Stomach (tissue), 9 donors: ENCODE measurements around the gene GOLGA7B. TPM values are rescaled to one million over a fixed set of nuclear protein-coding genes. Genes with fewer than 3 reads are reported as not detected.
A peak's percentile ranks its signal among the peaks of the same experiment; 100 is the strongest.

Experiments
- DNase-seq, 2 donors: peaks; one replicate each; pipeline versions ENCODE4 v3.0.0 to v3.0.0-alpha.2; 2013 to 2019
- H3K27ac ChIP-seq, 5 donors: fragments of 200-600 bp in 4 of 5; sonication (generic) in 4 of 5; one replicate each; pipeline ENCODE4 v1.5.1; 2013 to 2019; ENCODE audit warnings: mild to moderate bottlenecking in 1 of 5, moderate library complexity in 1 of 5
- H3K27me3 ChIP-seq, 3 donors: fragments of 200-600 bp; sonication (generic); one replicate each; pipeline ENCODE4 v1.5.1; 2017 to 2019; ENCODE audit warnings: mixed run types in 1 of 3
- H3K36me3 ChIP-seq, 4 donors: fragments of 200-600 bp; sonication (generic); 1 replicate in 3 of 4; 2 replicates in 1 of 4; pipeline ENCODE4 v1.5.1; 2016 to 2019
- H3K4me1 ChIP-seq, 4 donors: fragments of 200-600 bp; sonication (generic); one replicate each; pipeline ENCODE4 v1.5.1; 2016 to 2019
- H3K4me3 ChIP-seq, 4 donors: fragments of 200-600 bp; sonication (generic) in 3 of 4; one replicate each; pipeline ENCODE4 v1.5.1; 2016 to 2019; ENCODE audit warnings: mild to moderate bottlenecking in 1 of 4
- H3K9me3 ChIP-seq, 4 donors: fragments of 200-600 bp; sonication (generic); one replicate each; pipeline ENCODE4 v1.5.1; 2016 to 2019
- EP300 ChIP-seq: sonication (generic); formaldehyde crosslinking; IDR thresholded peaks from one replicate; pipeline ENCODE4 v1.6.1; 2017; ENCODE audit warnings: antibody characterized with exemption
- POLR2A ChIP-seq, 4 donors: fragments of 450-650 bp; IDR thresholded peaks; one replicate each; pipeline ENCODE4 v1.6.1; 2016; ENCODE audit warnings: antibody characterized with exemption in 4 of 4, control low read depth in 2 of 4, mild to moderate bottlenecking in 1 of 4, moderate library complexity in 1 of 4
- POLR2AphosphoS5 ChIP-seq, 3 donors: sonication (generic); formaldehyde crosslinking; IDR thresholded peaks; one replicate each; pipeline ENCODE4 v1.6.1; 2016; ENCODE audit warnings: antibody characterized with exemption in 3 of 3
- WGBS, 5 donors: extraction: QIAGEN DNeasy Blood & Tissue Kit in 3 of 5; methylation state at CpG; one replicate each; pipeline versions ENCODE4 v1.1.5 to v1.1.7; 2013 to 2018; 5-methylcytosine and 5-hydroxymethylcytosine counted together
- intact Hi-C: fragments of 100-400 bp; cut with DNase I; formaldehyde crosslinking; loops from one replicate; pipeline ENCODE4 v1.15.1; 2023; ENCODE audit warnings: low total_unique reads
- polyA plus RNA-seq, 3 donors: library from polyadenylated mRNA; stranded (reverse); fragments of 200-250 nt; gene quantifications; one replicate each; pipeline ENCODE4 v1.2.3, GENCODE V29; 2013
- total RNA-seq, 5 donors: library from RNA; depleted of rRNA; stranded (reverse); fragments of >200 nt; gene quantifications; one replicate each; pipeline versions ENCODE4 v1.1.0 to v1.2.3, GENCODE V29; 2014 to 2016
- TF ChIP-seq, protein P1 (sequence below), 7 experiments: fragments of 450-650 bp in 4 of 7; fragments of 200-600 bp in 3 of 7; sonication (generic) in 3 of 7; IDR thresholded peaks; one replicate each; pipeline ENCODE4 v1.5.1; 2016 to 2019; ENCODE audit warnings: antibody characterized with exemption in 7 of 7, control low read depth in 2 of 7, mild to moderate bottlenecking in 1 of 7
- donor health status: healthy with polysubstance abuse.
- donor health status: Bipolar disorder and iron deficiency.
- donor health status: healthy.

GOLGA7B gene
- total and polyA plus RNA-seq, 8 donors = 0.31 to 2.8 (median 0.83) TPM

DNA sequence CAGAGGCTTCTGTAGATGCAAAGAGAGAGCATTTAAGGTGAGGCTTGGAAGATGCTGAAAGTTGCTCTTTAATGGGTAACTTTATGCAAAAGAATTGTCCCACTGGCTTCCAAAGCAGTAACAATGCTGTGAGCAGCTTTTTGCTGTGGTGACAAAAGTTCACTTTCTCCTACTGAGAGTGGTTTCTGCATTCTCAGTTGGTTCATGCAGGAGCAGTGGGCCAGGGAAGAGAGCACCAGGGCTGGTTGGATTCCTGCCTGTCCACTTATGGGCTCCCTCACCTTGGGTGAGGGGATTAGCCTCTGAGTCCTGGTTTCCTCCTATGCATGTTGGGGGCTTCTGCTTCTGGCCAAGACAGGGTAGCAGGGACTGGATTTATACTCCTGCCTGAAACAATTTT lies 31.1 kb upstream of the GOLGA7B start:
- H3K27me3 ChIP-seq = peaks cover 0 to 47% (median 6%) of the 10 kb centered on the region in 3 donors
- TF ChIP-seq EP300 (no peak), POLR2A (IDR thresholded peaks at IDR 0.05) (no peak), POLR2AphosphoS5 (IDR thresholded peaks at IDR 0.05) (no peak)
- TF ChIP-seq, protein P1, sequence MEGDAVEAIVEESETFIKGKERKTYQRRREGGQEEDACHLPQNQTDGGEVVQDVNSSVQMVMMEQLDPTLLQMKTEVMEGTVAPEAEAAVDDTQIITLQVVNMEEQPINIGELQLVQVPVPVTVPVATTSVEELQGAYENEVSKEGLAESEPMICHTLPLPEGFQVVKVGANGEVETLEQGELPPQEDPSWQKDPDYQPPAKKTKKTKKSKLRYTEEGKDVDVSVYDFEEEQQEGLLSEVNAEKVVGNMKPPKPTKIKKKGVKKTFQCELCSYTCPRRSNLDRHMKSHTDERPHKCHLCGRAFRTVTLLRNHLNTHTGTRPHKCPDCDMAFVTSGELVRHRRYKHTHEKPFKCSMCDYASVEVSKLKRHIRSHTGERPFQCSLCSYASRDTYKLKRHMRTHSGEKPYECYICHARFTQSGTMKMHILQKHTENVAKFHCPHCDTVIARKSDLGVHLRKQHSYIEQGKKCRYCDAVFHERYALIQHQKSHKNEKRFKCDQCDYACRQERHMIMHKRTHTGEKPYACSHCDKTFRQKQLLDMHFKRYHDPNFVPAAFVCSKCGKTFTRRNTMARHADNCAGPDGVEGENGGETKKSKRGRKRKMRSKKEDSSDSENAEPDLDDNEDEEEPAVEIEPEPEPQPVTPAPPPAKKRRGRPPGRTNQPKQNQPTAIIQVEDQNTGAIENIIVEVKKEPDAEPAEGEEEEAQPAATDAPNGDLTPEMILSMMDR (IDR thresholded peaks at IDR 0.05) = no peak
- H3K4me3 ChIP-seq = no peak overlapping the region
- no peaks in the 10 kb centered on the region for H3K36me3 ChIP-seq
- intact Hi-C loops = no loop called here
- no peak overlapping the region for H3K27ac ChIP-seq
- no peaks in the 10 kb centered on the region for H3K4me1 ChIP-seq
- DNase-seq = no peak
- H3K9me3 ChIP-seq = no peaks in the 10 kb centered on the region

DNA sequence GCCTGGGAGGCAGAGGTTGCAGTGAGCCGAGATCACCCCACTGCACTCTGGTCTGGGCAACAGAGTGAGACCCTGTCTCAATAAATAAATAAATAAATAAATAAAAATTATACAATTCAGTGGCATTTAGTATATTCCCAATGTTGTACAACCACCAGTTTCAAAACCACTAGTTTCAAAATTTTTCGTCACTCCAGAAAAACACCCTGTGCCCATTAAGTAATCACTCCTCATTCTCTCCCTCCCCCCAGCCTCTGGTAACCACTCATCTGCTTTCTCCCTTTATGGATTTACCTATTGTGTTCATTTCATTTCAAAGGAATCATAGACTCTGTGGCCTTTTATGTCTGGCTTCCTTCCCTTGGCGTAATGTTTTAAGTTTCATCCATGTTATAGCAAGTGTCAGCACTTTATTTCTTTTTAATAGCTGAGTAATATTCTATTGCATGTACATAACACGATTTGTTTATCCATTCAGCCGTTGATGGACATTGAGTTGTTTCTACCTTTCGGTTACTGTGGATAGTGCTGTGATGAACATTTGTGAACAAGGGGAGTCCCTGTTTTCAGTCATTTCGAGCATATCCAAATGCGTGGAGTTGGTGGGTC lies 29.4 kb upstream of the GOLGA7B start:
- WGBS, 5 donors = 86 to 90% (median 89%) methylated on average over 8 of the region's 8 CpGs
- Histone ChIP-seq H3K4me1 (no peaks in the 10 kb centered on the region), H3K27me3 (peaks cover 0 to 52% (median 6%) of the 10 kb centered on the region in 3 donors), H3K27ac (no peak overlapping the region), H3K36me3 (no peaks in the 10 kb centered on the region), H3K9me3 (no peaks in the 10 kb centered on the region), H3K4me3 (no peak overlapping the region)
- DNase-seq = no peak
- intact Hi-C loops = no loop called here
- TF ChIP-seq POLR2AphosphoS5 (IDR thresholded peaks at IDR 0.05) (no peak), EP300 (no peak), POLR2A (IDR thresholded peaks at IDR 0.05) (no peak)
- TF ChIP-seq, protein P1 (IDR thresholded peaks at IDR 0.05) = no peak

DNA sequence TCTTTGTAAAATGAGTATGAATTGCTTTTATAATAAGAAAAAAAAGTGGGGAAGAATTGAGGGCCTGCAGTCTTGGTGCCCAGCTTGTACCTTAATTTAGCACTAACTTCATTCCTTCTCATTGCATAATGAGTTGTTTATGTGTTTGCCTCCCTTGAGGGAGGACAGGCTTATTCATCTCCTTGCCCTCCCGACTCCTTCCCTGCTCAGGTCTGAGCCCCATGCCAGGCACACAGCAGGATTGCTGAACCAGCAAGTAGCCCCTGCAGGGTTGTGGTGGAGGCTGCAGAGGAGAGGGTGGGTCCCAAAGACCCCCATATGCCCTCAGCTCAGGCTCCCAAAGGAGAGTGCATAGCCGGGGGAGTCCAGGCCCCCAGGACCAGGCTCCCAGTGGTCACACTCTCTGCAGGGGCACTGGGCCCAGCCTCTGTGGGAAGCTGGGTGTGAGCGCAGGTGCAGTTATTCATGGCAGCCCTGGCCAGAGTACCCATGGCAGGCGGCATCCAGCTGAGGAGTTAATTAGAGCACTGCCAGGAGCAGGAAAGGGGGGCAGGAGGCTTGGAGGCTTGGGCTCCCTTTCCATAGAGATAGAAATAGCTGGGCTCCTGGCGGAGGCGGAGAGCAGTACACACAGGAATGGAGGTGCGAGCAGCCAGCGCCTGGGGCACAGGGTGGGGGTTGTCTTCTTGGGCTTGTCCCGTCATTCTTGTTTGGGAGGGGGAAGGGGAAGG lies 28.2 kb upstream of the GOLGA7B start:
- WGBS, 5 donors = 63 to 81% (median 69%) methylated on average over 5 to 9 of the region's 9 CpGs

DNA sequence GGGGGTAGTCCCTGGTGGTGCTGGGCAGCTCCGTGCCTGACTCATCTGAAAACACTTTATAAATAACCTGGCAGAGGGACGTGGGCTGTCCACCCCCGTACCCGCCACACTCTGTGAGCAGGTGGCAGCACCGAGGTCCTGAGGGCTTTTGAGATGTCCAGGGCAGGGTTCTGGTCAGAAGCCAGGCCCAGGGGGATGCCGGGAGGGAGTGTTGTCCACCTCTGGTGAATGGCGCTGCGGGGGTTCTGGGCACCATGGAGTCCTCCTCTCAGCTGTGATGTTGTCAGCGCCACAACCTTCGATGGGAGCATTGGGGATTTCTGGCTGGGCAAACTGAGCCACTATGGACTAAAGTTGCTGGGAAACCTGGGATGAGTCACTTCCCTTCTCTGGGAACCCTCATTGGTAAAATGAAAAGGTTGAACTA lies 27.4 kb upstream of the GOLGA7B start:
- Histone ChIP-seq H3K9me3 (no peaks in the 10 kb centered on the region), H3K4me3 (no peak overlapping the region), H3K27ac (peak overlapping the region in 1 of 5 donors; percentile 9), H3K36me3 (no peaks in the 10 kb centered on the region), H3K27me3 (peaks cover 0 to 35% (median 6%) of the 10 kb centered on the region in 3 donors), H3K4me1 (no peaks in the 10 kb centered on the region)
- WGBS, 5 donors = 59 to 83% (median 73%) methylated on average over 5 to 10 of the region's 10 CpGs
- no peak for DNase-seq
- TF ChIP-seq, protein P1 (IDR thresholded peaks at IDR 0.05) = no peak
- TF ChIP-seq POLR2A (IDR thresholded peaks at IDR 0.05) (no peak), POLR2AphosphoS5 (IDR thresholded peaks at IDR 0.05) (no peak), EP300 (no peak)
- intact Hi-C loops = no loop called here

More for the DNA sequence above, 28.2 kb upstream of the GOLGA7B start:
- Histone ChIP-seq H3K4me1 (no peaks in the 10 kb centered on the region), H3K27ac (no peak overlapping the region), H3K4me3 (no peak overlapping the region), H3K27me3 (peaks cover 0 to 42% (median 6%) of the 10 kb centered on the region in 3 donors), H3K9me3 (no peaks in the 10 kb centered on the region), H3K36me3 (no peaks in the 10 kb centered on the region)
- TF ChIP-seq, protein P1 (IDR thresholded peaks at IDR 0.05) = no peak
- TF ChIP-seq POLR2A (IDR thresholded peaks at IDR 0.05) (no peak), EP300 (no peak), POLR2AphosphoS5 (IDR thresholded peaks at IDR 0.05) (no peak)
- DNase-seq = no peak
- intact Hi-C loops = no loop called here
